Endothelial cell of hepatic sinusoid (primary cell): ENCODE data around the gene STXBP1.

Experiments
- in situ Hi-C: cut with HindIII; loops from 2 replicates; pipeline ENCODE4 v1.10.0; 2017; ENCODE audit warnings: low sequenced_read_pairs

The STXBP1 gene

DNA sequence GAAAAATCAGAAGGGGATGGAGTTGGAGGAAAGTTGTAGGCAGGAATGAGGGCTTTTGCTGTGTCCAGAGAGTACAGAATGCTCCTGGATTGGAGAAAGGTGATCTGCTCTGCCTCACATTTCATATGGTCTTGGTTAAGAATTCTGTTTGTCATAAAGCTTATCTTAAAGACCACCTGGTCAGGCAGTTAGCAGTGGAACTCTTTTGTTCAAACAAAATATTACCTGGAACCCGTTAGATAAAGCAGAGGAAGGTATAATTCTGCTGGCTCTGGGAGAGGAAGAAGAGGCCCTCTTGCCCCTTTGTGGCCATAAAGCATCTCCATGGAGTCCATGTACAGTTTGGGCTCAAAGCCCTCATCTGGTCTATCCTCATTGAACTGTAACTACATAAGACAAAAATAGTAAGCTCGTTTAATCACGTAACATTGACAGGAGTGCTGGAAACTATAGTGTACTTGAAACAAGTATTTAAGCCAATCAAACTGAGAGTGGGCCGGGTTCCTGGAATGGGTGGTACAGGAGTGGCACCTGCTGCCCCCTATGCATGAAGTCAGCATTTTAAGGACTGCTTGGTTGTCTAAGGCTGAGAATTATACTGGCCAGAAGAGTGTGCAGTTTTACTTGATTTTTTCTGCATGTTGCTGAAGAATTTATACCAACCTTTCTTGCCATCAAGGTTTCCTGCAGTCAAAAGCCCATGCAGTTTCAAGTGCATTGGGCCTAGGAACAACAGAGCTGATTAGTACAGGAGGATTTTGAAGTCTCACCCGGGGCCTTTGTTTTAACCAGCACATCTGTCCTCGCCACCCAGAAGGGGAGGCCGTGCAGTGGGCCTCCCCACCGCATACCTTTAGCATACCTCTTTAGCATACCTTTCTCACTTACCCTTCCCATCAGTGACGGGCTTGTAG is 39.9 kb downstream of the STXBP1 start:
- in situ Hi-C loops: loop anchor here (5.0 kb wide), 1 partner anchor 35 kb away; no protein-coding TSS in a partner anchor

DNA sequence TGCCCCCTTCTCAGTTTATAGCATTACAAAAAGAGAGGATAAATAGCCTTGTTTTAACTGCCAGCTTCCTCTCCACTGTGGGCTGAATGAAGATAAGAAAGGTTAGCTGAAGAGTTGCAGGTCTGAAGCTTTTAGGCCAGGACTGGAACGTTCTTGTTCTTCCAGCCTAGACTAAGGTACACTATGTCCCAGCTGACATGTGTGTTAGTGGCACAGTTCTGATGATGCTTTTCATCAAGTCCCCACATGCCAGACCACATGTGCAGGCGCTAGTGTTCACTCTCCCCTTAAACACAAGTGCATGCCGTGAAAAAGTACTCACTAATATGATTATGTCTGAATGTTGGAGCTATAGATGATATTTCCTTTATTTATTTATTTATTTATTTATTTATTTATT is 40.7 kb downstream of the STXBP1 start:
- in situ Hi-C loops: loop anchor here (5.0 kb wide), 1 partner anchor 35 kb away; no protein-coding TSS in a partner anchor

DNA sequence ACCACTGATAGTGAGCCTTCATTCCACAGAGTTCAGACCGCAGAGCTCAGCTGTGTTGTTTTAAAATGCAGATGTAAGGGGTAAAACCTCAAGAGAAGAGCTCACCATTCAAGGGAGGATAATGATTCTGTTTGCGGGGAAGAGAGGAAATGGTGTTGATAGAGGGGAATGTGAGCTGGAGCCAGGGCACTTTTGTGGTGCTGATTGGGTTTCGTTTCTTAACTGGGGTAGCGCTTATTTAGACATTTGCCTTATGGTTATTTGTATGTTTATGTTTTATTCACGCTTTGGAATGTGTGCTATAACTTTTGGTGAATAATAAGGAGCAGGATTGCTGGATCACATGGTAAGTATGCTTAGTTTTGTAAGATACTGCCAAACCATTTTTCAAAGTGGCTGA is 42.5 kb downstream of the STXBP1 start:
- in situ Hi-C loops: loop anchor here (5.0 kb wide), 1 partner anchor 33 kb away; no protein-coding TSS in a partner anchor

DNA sequence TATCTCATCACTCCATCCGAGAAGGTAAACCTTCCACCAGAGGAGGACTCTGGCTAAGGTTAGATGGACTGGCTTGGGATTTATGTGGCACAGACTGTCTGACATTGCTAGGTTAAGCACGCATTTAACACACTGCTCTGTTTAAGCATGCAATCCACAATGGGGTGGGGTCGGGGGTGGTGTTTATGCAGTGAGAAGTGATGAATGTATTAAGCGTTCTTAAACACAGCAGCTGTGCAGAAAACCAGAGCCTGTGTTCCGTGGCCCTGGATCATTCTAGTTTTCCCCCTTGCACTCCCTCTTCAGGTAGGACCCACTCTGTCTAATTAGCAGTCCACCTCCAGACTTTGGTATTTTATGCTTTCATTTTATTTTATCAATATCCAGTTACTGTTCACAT is 46.4 kb downstream of the STXBP1 start:
- in situ Hi-C loops: no loop called here

DNA sequence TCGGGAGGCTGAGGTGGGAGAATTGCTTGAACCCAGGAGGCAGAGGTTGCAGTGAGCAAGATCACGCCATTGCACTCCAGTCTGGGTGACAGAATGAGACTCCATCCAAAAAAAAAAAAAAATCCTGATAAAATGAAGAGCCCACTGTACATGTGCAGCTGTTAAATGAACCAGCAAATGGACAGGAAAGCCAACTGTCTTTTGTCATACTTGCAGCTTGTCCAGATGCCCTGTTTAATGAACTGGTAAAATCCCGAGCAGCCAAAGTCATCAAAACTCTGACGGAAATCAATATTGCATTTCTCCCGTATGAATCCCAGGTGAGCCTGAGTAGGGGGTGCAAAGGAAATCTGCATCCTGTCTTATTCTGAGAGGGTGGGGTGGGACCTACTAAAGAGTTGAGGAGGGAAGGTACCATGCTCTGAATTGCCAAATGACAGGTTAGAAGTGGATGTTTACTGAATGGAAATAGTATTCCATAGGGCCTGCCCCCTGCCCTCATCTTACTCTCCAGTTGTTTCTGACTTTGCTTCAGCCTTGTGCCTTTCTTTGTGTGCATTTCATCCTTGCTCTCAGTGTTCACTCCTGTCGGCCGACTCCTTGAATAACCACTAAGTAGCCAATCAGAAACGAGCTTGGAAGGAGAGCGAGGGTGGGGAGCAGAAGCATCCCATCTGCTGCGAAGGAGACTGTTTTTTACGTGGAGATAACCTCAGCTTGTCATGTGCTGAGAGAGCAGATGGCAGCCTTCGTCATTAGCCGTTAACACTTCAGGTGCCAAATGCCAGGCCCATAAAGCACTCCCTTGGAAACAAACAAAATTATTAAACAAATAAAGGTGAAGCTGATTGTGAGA is 49.0 kb downstream of the STXBP1 start:
- in situ Hi-C loops: no loop called here

DNA sequence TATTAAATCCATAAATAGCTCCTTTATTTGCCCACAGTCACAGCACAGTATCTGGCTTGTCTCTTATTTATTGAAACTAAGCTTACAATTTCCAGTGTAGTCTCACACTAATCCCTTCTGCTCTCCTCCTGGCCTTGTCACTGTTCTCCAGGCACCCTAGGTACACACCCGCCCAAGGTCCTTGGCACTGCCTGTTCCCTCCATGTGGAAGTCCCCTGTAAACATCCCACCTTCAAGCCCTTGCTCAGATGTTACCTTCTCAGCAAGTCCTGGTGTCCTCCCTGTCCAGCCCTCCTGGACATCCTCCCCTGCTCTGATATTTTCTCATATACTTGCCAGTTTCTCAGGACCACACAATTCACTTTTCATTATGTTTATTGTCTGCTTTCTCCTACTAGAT is 50.5 kb downstream of the STXBP1 start:
- in situ Hi-C loops: no loop called here

DNA sequence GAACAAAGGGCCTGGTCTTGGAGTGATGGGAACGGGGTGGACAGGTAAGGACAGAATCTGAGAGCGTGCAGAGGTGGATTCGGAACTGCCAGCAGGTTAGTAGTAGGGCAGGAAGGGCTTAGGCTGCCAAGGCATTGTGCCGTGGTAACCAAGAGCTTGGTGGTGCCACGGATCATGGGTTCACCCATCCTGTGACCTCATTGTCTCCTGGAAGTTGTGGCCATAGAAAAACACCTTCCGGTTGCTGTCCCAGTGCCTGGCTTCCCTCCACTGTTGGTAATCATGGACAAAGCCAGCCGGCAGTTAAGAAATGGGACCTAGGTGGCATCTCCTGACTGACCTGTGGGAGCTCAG is 52.2 kb downstream of the STXBP1 start:
- in situ Hi-C loops: no loop called here

DNA sequence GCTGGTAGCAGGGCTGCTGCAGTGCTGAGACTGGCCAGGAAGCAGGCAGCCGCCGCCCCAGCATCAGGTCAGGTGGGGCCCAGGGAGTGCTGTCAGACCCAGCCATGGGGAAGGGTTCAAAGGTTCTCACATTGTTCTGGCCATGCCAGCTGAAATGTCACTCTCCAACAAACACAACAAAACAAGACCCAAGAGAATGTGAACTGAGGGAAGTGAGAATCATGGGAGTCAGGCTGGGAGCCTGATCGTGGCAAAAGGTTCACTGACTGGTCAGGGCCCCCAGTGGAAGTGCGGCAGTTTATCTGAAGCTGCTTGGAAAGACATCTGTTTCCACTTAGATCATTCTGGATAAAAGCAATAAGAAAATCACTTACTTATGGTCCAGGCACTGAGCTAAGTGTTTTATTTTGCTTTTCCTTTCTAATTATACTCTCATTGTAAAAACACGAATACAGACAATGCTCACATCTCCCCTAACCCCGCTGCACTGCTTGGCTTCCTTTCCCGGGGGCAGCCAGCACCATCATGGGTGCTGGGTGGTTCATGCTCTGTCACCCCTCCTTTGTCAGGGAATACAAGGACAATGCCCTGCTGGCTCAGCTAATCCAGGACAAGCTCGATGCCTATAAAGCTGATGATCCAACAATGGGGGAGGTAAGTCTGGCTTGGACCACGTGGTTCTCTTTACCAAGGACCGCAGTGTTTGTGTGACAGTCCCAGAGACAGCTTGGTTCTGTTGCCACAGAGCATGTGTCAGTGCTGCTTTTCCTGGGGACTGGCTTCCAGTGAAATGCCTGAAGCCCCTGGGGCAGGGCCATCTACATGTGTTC is 52.8 kb downstream of the STXBP1 start:
- in situ Hi-C loops: no loop called here

DNA sequence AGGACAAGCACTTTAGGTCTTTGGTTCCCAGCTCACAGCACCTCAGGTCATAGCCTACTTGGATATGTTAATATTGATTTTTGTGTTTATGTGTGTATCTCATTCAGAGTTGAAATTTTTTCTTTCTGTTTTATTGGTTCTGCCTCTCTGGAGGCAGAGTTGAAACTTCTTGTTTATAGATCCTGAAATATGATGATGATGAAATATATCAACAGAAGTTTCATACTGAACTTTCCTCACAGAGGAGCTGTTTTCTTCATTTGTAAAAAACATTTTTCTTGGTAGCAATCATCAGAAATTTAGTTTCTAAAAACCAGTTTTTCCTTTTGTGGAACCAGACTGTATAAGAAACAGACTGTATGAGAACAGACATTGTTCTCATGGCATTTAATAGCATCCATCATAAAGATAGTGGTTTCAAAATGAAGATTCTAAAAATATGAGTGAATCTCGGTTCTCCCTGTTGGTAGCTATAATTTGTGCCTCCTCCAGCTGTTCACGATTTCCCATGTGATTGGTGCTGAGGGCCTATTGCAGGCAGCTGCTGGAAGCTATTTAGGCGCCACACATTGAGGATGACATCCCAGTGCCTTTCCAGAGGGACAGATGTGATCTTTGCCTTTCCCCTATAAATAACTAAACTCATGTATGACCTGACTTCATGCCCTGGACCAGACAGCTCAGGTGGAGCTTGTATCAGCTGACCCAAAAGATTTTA is 55.2 kb downstream of the STXBP1 start:
- in situ Hi-C loops: no loop called here

DNA sequence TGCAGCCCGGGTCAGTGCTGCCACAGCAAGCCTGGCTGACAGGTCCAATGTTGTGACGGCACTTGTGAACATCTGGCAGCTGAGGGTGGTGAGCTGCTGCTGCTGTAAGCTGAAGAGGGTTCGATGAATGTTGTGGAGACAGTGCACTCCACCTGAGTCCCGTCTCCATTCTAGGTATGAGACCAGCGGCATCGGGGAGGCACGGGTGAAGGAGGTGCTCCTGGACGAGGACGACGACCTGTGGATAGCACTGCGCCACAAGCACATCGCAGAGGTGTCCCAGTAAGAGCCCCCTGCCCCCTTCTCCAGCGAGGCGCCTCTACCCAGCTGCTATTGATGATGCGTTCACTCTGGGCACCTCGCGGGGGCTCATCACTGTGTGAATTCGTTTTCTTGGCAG is 55.8 kb downstream of the STXBP1 start:
- in situ Hi-C loops: no loop called here

DNA sequence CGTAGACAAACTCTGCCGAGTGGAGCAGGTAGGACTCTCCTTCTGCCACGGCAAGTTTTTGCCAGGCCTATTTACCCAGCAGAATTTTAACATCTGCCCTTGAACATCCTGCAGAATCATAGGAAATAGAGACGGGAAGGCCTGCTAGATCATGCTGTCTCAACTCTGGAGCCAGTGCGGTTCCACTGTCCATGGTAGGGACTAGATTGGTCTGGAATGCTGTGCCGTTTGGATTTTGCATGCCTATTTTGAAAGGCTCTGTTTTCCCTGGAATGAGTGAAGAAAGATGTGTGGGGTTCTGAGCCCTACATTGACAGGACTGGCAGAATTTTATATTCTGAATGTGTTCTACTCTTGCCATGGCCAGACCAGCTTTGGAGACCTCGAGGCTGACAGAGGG is 61.2 kb downstream of the STXBP1 start:
- in situ Hi-C loops: no loop called here

DNA sequence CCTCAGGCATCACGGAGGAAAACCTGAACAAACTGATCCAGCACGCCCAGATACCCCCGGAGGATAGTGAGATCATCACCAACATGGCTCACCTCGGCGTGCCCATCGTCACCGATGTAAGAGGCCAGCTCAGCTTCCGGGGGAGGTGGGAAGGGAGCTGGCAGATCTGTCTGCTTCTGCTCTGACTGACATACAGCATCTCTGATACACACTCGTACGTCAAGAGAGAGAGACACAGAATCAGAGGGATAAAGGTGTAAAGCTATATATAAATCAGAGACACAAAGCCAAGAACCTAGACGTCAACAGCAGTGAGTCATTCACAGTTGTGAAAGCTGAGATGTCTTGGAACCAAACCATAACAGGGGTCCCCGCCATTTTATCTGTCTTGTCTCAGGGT is 64.6 kb downstream of the STXBP1 start:
- in situ Hi-C loops: no loop called here

DNA sequence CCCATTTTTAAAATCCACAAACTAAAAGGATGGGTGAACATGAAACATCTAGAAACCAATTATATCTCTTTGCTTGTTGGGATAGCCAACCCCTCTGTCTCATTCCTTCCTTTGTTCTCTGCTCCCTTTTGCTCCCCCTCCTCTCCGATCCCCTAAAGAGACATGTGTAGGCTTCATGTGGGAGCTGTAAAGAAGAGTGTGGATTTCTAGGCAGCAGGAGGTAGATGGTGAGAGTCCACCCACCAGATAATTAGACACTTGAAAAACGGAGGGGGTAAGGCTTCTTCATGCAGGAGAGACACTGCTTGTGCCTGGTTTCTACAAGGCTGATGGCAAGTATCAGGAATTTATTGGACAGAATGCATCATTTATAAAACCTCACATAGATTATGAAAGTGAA is 67.4 kb downstream of the STXBP1 start:
- in situ Hi-C loops: no loop called here

DNA sequence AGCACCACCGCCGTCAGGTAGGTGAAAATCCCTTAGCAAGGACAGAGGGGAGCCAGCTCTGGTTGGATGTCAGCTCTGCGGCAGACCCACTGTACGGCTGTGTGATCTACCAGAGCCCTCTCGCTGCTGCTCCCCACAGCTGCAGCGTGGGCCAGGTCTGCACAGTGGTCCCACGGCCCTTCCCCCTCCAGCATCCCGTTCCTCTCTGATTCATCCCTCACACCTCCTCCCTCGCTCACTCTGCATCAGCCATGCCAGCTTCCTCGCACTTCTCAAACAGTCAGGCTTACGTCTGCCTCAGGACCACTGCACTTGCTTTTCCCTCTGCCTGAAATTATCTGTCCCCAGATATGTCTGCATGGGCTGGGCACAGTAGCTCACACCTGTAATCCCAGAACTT is 68.1 kb downstream of the STXBP1 start:
- in situ Hi-C loops: no loop called here

DNA sequence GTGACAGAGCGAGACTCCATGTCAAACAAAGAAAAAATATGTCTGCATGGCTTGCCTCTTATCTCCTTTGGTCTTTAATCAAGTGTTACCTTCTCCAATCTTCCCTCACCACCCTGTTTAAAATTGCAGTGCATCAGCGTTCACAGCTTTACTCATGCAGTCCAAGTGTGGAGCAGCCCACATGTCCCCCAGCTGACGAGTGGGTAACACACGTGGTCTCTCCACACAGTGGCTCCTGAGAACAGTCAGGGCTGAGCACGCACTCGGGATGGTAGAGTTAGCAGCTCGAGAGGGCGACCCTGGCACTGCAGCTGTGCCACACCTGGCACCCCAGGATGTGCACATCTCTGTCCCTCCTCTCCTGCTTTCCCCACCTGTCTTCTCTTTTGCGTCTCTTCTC is 68.8 kb downstream of the STXBP1 start:
- in situ Hi-C loops: no loop called here

DNA sequence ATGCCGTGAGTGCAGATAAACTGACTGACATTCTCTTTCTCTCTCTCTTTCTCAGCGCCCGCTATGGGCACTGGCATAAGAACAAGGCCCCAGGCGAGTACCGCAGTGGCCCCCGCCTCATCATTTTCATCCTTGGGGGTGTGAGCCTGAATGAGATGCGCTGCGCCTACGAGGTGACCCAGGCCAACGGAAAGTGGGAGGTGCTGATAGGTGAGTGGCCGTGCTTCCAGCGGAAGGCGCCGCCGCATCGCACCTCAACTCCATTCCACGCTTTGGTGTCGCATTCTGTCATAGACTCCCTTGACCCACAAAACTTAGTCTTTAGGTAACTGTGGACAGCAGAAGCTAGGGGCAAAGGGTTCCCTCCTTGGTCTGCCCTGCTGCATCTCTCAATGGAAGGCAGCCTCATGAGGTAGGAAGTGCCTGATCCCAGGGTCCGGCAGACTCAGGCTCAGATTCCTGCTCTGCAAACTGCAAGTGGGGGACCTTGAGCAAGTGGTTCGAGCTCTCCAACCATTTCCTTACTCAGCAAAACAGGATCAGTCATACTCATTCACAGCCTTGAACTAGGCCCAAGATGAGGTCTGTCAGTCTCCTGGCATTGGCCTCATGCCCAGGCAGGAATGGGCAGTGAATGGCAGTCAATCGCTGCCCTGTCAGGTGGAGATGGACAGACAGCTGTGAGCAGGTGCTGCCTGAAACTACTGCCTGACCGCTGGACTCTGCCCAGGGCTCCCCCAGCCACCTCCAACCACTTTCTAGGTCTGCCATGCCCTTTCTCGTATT is 70.5 kb downstream of the STXBP1 start:
- in situ Hi-C loops: no loop called here

DNA sequence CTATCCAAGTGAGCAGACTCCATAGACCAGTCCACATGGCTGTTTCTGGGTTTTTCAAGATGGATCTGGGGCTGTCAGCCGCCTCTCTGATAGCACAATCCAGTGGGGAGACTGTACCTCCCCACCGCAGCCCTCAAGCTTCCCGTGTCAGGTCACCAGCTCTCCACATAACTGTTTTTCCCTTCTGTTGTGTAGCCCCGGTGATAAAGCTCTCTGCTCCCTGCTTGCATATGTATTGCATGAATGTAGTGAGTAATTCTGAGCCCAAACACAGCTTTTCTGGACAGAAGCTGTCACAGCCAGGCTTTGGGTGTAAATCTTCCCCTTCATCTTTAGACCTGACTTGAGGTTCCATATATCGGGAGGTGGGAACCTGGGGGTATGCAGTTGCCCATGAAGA is 71.6 kb downstream of the STXBP1 start:
- in situ Hi-C loops: no loop called here

DNA sequence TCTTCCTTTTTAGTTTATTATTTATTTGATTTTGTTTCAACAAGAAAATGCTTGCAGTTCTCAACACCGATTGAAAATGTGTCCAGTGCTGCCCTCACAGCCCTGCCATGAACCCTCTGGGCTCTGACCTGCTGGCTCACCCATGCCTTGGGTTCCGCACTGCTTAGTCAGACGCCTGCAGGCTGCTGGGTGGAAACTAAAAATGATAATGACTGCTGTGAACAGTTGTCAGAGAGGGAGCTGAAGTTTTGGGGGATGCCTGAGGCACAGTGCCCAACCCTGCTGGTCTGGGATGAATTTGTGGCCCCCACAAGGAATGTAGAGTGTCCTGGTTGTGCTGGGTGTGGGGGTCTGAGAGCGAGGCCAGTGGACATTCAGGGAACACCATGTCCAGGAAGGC is 72.5 kb downstream of the STXBP1 start:
- in situ Hi-C loops: no loop called here
